ENCODE results near the gene PUSL1.
A peak's percentile ranks its signal among the peaks of the same experiment; 100 is the strongest.

Gene PUSL1

GRCh38 chr1:1294250-1294890 lies 14.0 kb upstream of the PUSL1 start:
- no peak for DNase-seq

GRCh38 chr1:1295154-1295923 lies 13.1 kb upstream of the PUSL1 start:
- no peak for DNase-seq

- no peak for DNase-seq
Observed at GRCh38 chr1:1296070-1297061, 12.0 kb upstream of the PUSL1 start.

- no peak for DNase-seq
Observed at GRCh38 chr1:1297802-1298424, 10.5 kb upstream of the PUSL1 start.

GRCh38 chr1:1298861-1299685 lies 9.3 kb upstream of the PUSL1 start:
- no peak for DNase-seq

- DNase-seq: no peak
Observed at GRCh38 chr1:1299686-1300351, 8.6 kb upstream of the PUSL1 start.

GRCh38 chr1:1300352-1300739 lies 8.1 kb upstream of the PUSL1 start:
- no peak for DNase-seq

GRCh38 chr1:1302006-1302430 lies 6.4 kb upstream of the PUSL1 start:
- no peak for DNase-seq

- DNase-seq: no peak
Observed at GRCh38 chr1:1302951-1303509, 5.4 kb upstream of the PUSL1 start.

- DNase-seq: no peak
Observed at GRCh38 chr1:1303736-1304135, 4.7 kb upstream of the PUSL1 start.

- DNase-seq: peak; percentile 68
Observed at GRCh38 chr1:1304331-1305299, 3.8 kb upstream of the PUSL1 start.

GRCh38 chr1:1305300-1306069 lies 2.9 kb upstream of the PUSL1 start:
- DNase-seq: no peak

GRCh38 chr1:1306070-1306660 lies 2.2 kb upstream of the PUSL1 start:
- no peak for DNase-seq

- no peak for DNase-seq
Observed at GRCh38 chr1:1306661-1307260, 1.6 kb upstream of the PUSL1 start.

GRCh38 chr1:1307261-1307922 lies 1.0 kb upstream of the PUSL1 start:
- DNase-seq: no peak

GRCh38 chr1:1308756-1309250 lies 406 bp downstream of the PUSL1 start:
- DNase-seq: peak; percentile 81
